ENCODE data around the gene MATN1. TPM values are rescaled to one million over a fixed set of nuclear protein-coding genes. Genes with fewer than 3 reads are reported as not detected.

MATN1 gene
- polyA plus RNA-seq, 1 donor = 1.1 TPM

DNA sequence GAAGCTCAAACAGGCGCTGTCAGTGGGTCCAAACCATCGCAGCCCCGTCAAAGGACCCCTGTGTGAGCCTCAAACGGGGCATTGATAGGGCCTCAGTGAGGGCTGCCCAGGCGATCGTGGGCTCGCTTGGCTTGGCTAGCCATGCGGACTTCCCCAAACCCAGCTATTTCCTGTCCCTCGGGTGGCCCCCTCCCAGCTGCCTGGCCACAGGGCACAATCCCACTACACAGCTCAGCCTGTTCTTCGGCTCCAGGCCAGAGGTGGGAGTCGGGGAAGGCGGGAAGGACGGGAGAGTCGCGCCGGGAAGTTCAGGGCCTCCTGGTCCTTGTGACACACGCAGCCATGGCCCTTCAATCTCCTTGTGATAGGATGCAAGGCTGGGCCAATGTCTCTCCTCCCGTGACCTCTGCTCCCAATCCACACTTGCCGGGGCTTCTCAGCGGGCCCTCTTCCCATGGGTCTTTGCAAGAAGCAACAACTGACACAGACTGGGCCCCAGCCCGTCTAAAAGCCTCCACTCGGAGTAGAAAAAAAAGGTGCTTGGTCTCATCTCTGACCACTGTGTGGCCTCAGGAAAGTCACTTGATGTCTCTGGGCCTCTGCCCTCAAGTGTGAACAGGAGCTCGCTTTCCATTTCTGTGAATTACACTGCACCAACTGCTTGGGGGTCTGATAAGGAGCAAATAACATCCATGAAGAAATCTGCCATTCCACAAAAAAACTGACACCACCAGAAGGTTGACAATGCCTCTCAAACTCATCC is 7.1 kb upstream of the MATN1 start:
- no peak for DNase-seq

DNA sequence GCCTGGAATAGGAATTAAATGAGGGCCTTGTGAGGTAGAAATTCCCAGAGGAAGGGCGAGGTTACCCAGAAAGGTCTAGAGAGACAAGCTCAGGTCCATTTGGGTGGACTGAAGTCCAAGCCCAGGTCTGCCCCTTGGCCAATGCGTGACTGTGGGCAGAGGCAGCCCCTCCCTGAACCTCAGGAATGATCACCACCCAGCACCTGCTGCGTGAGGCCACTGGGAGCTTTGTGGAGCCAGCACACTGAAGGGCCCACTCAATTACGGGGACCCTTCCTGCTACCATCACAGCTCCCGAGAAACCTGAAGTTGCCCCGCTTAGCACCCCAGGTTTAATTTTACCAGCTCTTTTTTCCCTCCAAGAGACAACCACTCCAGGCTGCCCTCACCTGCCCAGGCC is 6.5 kb upstream of the MATN1 start:
- no peak for DNase-seq

DNA sequence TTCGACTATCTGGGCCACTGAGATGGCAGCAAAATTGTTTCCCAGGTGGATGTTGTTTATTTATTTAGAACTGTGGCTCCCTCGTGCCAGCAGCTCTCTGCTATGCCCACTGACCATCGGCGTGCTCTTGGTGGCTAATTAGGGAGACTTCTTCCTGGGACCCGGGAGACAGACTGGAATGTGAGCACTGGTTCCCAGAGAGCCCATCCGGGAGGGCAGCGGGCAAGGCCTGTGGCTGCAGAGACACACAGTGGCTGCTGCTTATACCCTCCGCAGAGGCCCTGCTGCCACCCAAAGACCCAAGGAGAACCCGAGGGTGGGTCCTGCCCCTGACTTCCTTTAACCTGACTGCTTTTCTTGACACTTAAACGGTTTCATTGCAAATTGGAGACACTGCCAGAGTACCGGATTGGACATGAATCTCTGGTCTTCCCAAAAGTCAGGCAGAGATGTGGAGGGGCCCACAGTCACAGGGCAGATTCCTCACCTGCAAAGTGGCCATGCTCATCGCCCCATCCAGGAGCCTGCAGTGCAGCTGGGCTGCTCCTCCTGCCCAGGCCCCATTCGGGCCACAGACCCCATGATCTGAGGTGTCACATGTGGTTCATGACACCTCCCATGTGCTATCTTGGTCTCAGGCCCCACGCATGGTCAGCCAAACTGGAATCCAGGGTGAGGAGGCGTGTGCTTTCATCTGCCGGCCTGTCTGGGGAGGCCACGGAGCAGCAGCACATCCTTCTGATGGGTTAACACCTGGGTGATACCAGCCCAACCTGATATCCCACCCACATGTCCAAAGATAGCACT is 5.7 kb upstream of the MATN1 start:
- DNase-seq = no peak

GRCh38 chr1:30728340-30728739 is 5.0 kb upstream of the MATN1 start:
- no peak for DNase-seq

GRCh38 chr1:30727824-30728223 is 4.4 kb upstream of the MATN1 start:
- no peak for DNase-seq

GRCh38 chr1:30726773-30727684 is 3.6 kb upstream of the MATN1 start:
- no peak for DNase-seq

GRCh38 chr1:30726236-30726635 is 2.9 kb upstream of the MATN1 start:
- peak; percentile 55 for DNase-seq

GRCh38 chr1:30725450-30726095 is 2.2 kb upstream of the MATN1 start:
- no peak for DNase-seq

GRCh38 chr1:30724655-30725421 is 1.5 kb upstream of the MATN1 start:
- DNase-seq = no peak

- DNase-seq = no peak
These were observed 790 bp upstream of the MATN1 start for GRCh38 chr1:30724175-30724574.

GRCh38 chr1:30721812-30722537 is 1.4 kb downstream of the MATN1 start:
- DNase-seq = no peak

- DNase-seq = no peak
These were observed 2.0 kb downstream of the MATN1 start for GRCh38 chr1:30721341-30721793.

GRCh38 chr1:30720271-30721223 is 2.8 kb downstream of the MATN1 start:
- no peak for DNase-seq

GRCh38 chr1:30719406-30720270 is 3.7 kb downstream of the MATN1 start:
- DNase-seq = no peak

GRCh38 chr1:30718636-30719405 is 4.6 kb downstream of the MATN1 start:
- DNase-seq = peak; percentile 95

- DNase-seq = peak; percentile 93
These were observed 5.2 kb downstream of the MATN1 start for GRCh38 chr1:30718091-30718635.

DNA sequence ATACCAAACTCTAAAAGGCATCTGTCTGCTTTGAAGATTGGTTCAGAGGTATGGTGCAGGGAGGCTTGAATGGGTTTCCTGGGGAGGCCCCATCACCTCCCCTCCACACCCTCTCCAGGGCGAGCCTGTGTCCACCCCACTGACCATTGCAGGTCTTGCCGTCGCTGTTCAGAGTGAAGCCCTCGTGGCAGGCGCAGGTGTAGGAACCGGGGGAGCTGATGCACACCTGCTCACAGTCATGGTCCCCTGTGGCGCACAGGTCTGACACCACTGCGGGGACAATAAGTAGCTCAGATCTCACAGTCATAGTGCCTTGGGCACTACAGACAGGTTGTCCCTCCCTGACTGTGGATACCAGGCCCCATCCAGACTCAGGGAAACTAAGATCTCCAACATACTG is 6.7 kb downstream of the MATN1 start:
- no peak for DNase-seq

Measured in hindlimb muscle (tissue), 1 donor.